A549 (cell line): ENCODE data around the gene CYP27B1.

Source experiments
- EP300 ChIP-seq, 2 experiments: fragments of >200 bp; sonication (Bioruptor Twin); formaldehyde crosslinking; IDR thresholded peaks; 2 replicates in 1 of 2; 3 replicates in 1 of 2; pipeline ENCODE4 v1.6.1; 2016 to 2017
- HOXB13 ChIP-seq: fragments of 250-450 bp; sonication (Bioruptor Pico); IDR thresholded peaks from 2 replicates; pipeline ENCODE4 v1.5.0; 2020; ENCODE audit warnings: low read depth, mild to moderate bottlenecking, moderate library complexity
- JUNB ChIP-seq: fragments of >200 bp; sonication (Bioruptor Twin); formaldehyde crosslinking; IDR thresholded peaks from 2 replicates; pipeline ENCODE4 v1.6.1; 2016
- NPAS2 ChIP-seq: fragments of 250-450 bp; sonication (Bioruptor Pico); IDR thresholded peaks from 2 replicates; pipeline ENCODE4 v1.8.0; 2022; ENCODE audit warnings: mild to moderate bottlenecking, moderate library complexity, borderline replicate concordance
- POLR2A ChIP-seq: IDR thresholded peaks from 2 replicates; pipeline ENCODE4 v1.6.1; 2012; ENCODE audit warnings: mild to moderate bottlenecking, low read length
- RAD21 ChIP-seq, 2 experiments: fragments of >200 bp in 1 of 2; sonication (Bioruptor Twin) in 1 of 2; formaldehyde crosslinking in 1 of 2; IDR thresholded peaks in 1 of 2; conservative IDR thresholded peaks in 1 of 2; 2 replicates in 1 of 2; 3 replicates in 1 of 2; pipeline ENCODE4 v1.6.1; 2012 to 2018; ENCODE audit warnings: inconsistent platforms in 1 of 2
- RARB ChIP-seq: fragments of 250-450 bp; sonication (Bioruptor Pico); IDR thresholded peaks from 2 replicates; pipeline ENCODE4 v1.8.0; 2021; ENCODE audit warnings: mild to moderate bottlenecking, moderate library complexity
- TF ChIP-seq, protein P1 (sequence below): fragments of 250-450 bp; sonication (Bioruptor Pico); IDR thresholded peaks from 2 replicates; pipeline ENCODE4 v1.5.0; 2020; ENCODE audit warnings: low read depth, mild to moderate bottlenecking, moderate library complexity
- TF ChIP-seq, protein P2 (sequence below): fragments of 450-650 bp; IDR thresholded peaks from 2 replicates; pipeline ENCODE4 v1.6.1; 2014; ENCODE audit warnings: antibody characterized with exemption
- TF ChIP-seq, protein P3 (sequence below): fragments of >200 bp; sonication (Bioruptor Twin); formaldehyde crosslinking; IDR thresholded peaks from 3 replicates; pipeline ENCODE4 v1.5.1; 2016

- TF ChIP-seq EP300 (IDR thresholded peaks at IDR 0.05) (no peak), JUNB (no peak), POLR2A (no peak), RARB (CRISPR knock-in tag) (no peak), NPAS2 (CRISPR knock-in tag) (no peak), RAD21 (conservative IDR thresholded peaks at IDR 0.05 in 1 of 2, IDR thresholded peaks at IDR 0.05 in 1 of 2) (no peak), HOXB13 (CRISPR knock-in tag) (no peak)
- TF ChIP-seq, protein P1, sequence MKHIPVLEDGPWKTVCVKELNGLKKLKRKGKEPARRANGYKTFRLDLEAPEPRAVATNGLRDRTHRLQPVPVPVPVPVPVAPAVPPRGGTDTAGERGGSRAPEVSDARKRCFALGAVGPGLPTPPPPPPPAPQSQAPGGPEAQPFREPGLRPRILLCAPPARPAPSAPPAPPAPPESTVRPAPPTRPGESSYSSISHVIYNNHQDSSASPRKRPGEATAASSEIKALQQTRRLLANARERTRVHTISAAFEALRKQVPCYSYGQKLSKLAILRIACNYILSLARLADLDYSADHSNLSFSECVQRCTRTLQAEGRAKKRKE (CRISPR knock-in tag): no peak
- TF ChIP-seq, protein P2, sequence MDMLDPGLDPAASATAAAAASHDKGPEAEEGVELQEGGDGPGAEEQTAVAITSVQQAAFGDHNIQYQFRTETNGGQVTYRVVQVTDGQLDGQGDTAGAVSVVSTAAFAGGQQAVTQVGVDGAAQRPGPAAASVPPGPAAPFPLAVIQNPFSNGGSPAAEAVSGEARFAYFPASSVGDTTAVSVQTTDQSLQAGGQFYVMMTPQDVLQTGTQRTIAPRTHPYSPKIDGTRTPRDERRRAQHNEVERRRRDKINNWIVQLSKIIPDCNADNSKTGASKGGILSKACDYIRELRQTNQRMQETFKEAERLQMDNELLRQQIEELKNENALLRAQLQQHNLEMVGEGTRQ: no peak
- TF ChIP-seq, protein P3, sequence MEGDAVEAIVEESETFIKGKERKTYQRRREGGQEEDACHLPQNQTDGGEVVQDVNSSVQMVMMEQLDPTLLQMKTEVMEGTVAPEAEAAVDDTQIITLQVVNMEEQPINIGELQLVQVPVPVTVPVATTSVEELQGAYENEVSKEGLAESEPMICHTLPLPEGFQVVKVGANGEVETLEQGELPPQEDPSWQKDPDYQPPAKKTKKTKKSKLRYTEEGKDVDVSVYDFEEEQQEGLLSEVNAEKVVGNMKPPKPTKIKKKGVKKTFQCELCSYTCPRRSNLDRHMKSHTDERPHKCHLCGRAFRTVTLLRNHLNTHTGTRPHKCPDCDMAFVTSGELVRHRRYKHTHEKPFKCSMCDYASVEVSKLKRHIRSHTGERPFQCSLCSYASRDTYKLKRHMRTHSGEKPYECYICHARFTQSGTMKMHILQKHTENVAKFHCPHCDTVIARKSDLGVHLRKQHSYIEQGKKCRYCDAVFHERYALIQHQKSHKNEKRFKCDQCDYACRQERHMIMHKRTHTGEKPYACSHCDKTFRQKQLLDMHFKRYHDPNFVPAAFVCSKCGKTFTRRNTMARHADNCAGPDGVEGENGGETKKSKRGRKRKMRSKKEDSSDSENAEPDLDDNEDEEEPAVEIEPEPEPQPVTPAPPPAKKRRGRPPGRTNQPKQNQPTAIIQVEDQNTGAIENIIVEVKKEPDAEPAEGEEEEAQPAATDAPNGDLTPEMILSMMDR: no peak
Measured at GRCh38 chr12:57757771-57758170, 9.1 kb downstream of the CYP27B1 start.
